H1 (cell line): ENCODE results near the gene MOGAT2. TPM values are rescaled to one million over a fixed set of nuclear protein-coding genes. Genes with fewer than 3 reads are reported as not detected.

Experiments
- CTCF ChIA-PET: fragments of 300-600 bp; sonication (Branson Sonifier 250); formaldehyde crosslinking; loops from one replicate; lab custom pipeline; 2021; ENCODE audit not compliant: partially characterized antibody; lab: Charles Lee
- POLR2A ChIA-PET: fragments of 300-600 bp; sonication (Branson Sonifier 250); formaldehyde crosslinking; loops from one replicate; lab custom pipeline; 2021; ENCODE audit warnings: inconsistent platforms; ENCODE audit not compliant: partially characterized antibody; lab: Charles Lee
- DNase-seq, 2 experiments: peaks; one replicate each; pipeline versions ENCODE4 v3.0.0 to v3.0.0-alpha.2; 2010 to 2022; ENCODE audit warnings: low spot score in 2 of 2, low read depth in 1 of 2, mixed read lengths in 1 of 2
- FAIRE-seq: peaks from 2 replicates; lab custom pipeline; 2011; peaks lifted over from hg19 to GRCh38; lab: Jason Lieb, UNC
- H2AFZ ChIP-seq: 2 replicates; pipeline ENCODE4 v1.8.1; 2012; ENCODE audit warnings: low read length, inconsistent platforms
- H2AK5ac ChIP-seq: 2 replicates; pipeline ENCODE4 v1.6.1; 2013; ENCODE audit warnings: low read depth, low read length
- H2BK120ac ChIP-seq: replicated peaks from 2 replicates; pipeline ENCODE3; 2013; ENCODE audit warnings: low read depth, low read length, inconsistent platforms
- H2BK12ac ChIP-seq: 2 replicates; pipeline ENCODE4 v1.6.1; 2013; ENCODE audit warnings: low read depth, low read length
- H2BK15ac ChIP-seq: 2 replicates; pipeline ENCODE4 v1.6.1; 2013; ENCODE audit warnings: low read length
- H2BK20ac ChIP-seq: 2 replicates; pipeline ENCODE4 v1.6.1; 2013; ENCODE audit warnings: low read length
- H2BK5ac ChIP-seq: 2 replicates; pipeline ENCODE4 v1.6.1; 2013; ENCODE audit warnings: low read depth, low read length
- H3K14ac ChIP-seq: 2 replicates; pipeline ENCODE4 v1.6.1; 2013; ENCODE audit warnings: inconsistent platforms; ENCODE audit not compliant: insufficient read length
- H3K18ac ChIP-seq: 2 replicates; pipeline ENCODE4 v1.6.1; 2013; ENCODE audit warnings: low read length; ENCODE audit errors: extremely low read depth
- H3K23ac ChIP-seq: 2 replicates; pipeline ENCODE4 v1.6.1; 2013; ENCODE audit warnings: inconsistent platforms; ENCODE audit not compliant: insufficient read length
- H3K23me2 ChIP-seq: 2 replicates; pipeline ENCODE4 v1.6.1; 2013; ENCODE audit warnings: low read depth, low read length
- H3K27ac ChIP-seq: 2 replicates; pipeline ENCODE4 v1.6.1; 2011; ENCODE audit warnings: low read depth, low read length, inconsistent platforms
- H3K27me3 ChIP-seq, 4 experiments: replicated peaks in 1 of 4; 1 replicate in 1 of 4; 2 replicates in 3 of 4; pipeline versions ENCODE4 v1.6.1 to v1.8.1; 2011 to 2013; ENCODE audit warnings: low read length in 3 of 4, mild to moderate bottlenecking in 3 of 4, inconsistent platforms in 2 of 4, mixed read lengths in 2 of 4, moderate library complexity in 1 of 4; ENCODE audit not compliant: control insufficient read depth in 3 of 4, insufficient read depth in 3 of 4; ENCODE audit errors: extremely low read depth in 1 of 4
- H3K36me3 ChIP-seq, 4 experiments: 2 replicates each; pipeline versions ENCODE4 v1.6.1 to v1.8.1; 2011 to 2013; ENCODE audit warnings: mild to moderate bottlenecking in 4 of 4, low read length in 3 of 4, moderate library complexity in 2 of 4, control low read depth in 1 of 4, inconsistent platforms in 1 of 4; ENCODE audit not compliant: insufficient read depth in 4 of 4, control insufficient read depth in 2 of 4
- H3K4ac ChIP-seq: replicated peaks from 2 replicates; pipeline ENCODE3; 2013; ENCODE audit warnings: low read length, low read depth, mixed read lengths, inconsistent platforms; ENCODE audit not compliant: insufficient read length
- H3K4me1 ChIP-seq, 4 experiments: replicated peaks in 1 of 4; 1 replicate in 1 of 4; 2 replicates in 3 of 4; pipeline versions ENCODE4 v1.6.1 to v1.8.1; 2011 to 2013; ENCODE audit warnings: low read length in 3 of 4, inconsistent platforms in 2 of 4, mixed read lengths in 1 of 4; ENCODE audit not compliant: insufficient read depth in 4 of 4, control insufficient read depth in 3 of 4
- H3K4me2 ChIP-seq, 2 experiments: 2 replicates each; pipeline versions ENCODE4 v1.6.1 to v1.8.1; 2011 to 2013; ENCODE audit warnings: low read depth in 2 of 2, low read length in 2 of 2, control low read depth in 1 of 2, inconsistent platforms in 1 of 2, mild to moderate bottlenecking in 1 of 2; ENCODE audit not compliant: insufficient read depth in 1 of 2
- H3K4me3 ChIP-seq, 4 experiments: fragments of 200-600, 300-600 bp in 1 of 4; sonication (generic), shearing (Covaris generic), sonication (Bioruptor Twin) in 1 of 4; 2 replicates each; pipeline versions ENCODE4 v1.5.1 to v1.8.1; 2011 to 2016; ENCODE audit warnings: low read length in 4 of 4, low read depth in 3 of 4, control low read depth in 2 of 4, inconsistent platforms in 2 of 4, mild to moderate bottlenecking in 2 of 4, mixed read lengths in 1 of 4, moderate library complexity in 1 of 4; ENCODE audit not compliant: insufficient read depth in 2 of 4; ENCODE audit errors: extremely low read depth in 1 of 4
- H3K56ac ChIP-seq: replicated peaks from 2 replicates; pipeline ENCODE3; 2013; ENCODE audit warnings: low read depth, mild to moderate bottlenecking, mixed read lengths, low read length, inconsistent platforms; ENCODE audit not compliant: insufficient read length
- H3K79me1 ChIP-seq: 2 replicates; pipeline ENCODE4 v1.6.1; 2013; ENCODE audit warnings: low read depth, low read length, control low read depth
- H3K79me2 ChIP-seq, 2 experiments: 2 replicates each; pipeline versions ENCODE4 v1.6.1 to v1.8.1; 2012 to 2013; ENCODE audit warnings: low read length in 2 of 2, mild to moderate bottlenecking in 2 of 2, inconsistent platforms in 1 of 2; ENCODE audit not compliant: insufficient read depth in 2 of 2, control insufficient read depth in 1 of 2
- H3K9ac ChIP-seq, 4 experiments: replicated peaks in 1 of 4; 1 replicate in 1 of 4; 2 replicates in 3 of 4; pipeline versions ENCODE4 v1.6.1 to v1.8.1; 2011 to 2013; ENCODE audit warnings: low read depth in 3 of 4, low read length in 3 of 4, control low read depth in 2 of 4, mild to moderate bottlenecking in 2 of 4, moderate library complexity in 2 of 4, inconsistent platforms in 1 of 4; ENCODE audit errors: extremely low read depth in 1 of 4
- H3K9me3 ChIP-seq, 2 experiments: 2 replicates each; pipeline versions ENCODE4 v1.6.1 to v1.8.1; 2012 to 2013; ENCODE audit warnings: mild to moderate bottlenecking in 2 of 2, moderate library complexity in 2 of 2, control low read depth in 1 of 2, inconsistent platforms in 1 of 2, low read depth in 1 of 2, low read length in 1 of 2, mixed read lengths in 1 of 2; ENCODE audit not compliant: insufficient read depth in 2 of 2
- H4K20me1 ChIP-seq, 2 experiments: replicated peaks in 1 of 2; 2 replicates each; pipeline versions ENCODE3 to v1.8.1; 2011 to 2013; ENCODE audit warnings: inconsistent platforms in 2 of 2, low read length in 2 of 2, mild to moderate bottlenecking in 1 of 2; ENCODE audit not compliant: insufficient read depth in 2 of 2, control insufficient read depth in 1 of 2
- H4K5ac ChIP-seq: 2 replicates; pipeline ENCODE4 v1.6.1; 2013; ENCODE audit warnings: low read length, low read depth, mixed read lengths, inconsistent platforms; ENCODE audit not compliant: insufficient read length
- H4K8ac ChIP-seq: 2 replicates; pipeline ENCODE4 v1.8.0; 2013; ENCODE audit warnings: mild to moderate bottlenecking, moderate library complexity, low read length, inconsistent platforms; ENCODE audit not compliant: insufficient read depth; ENCODE audit errors: extremely low read depth
- H4K91ac ChIP-seq: replicated peaks from 2 replicates; pipeline ENCODE3; 2013; ENCODE audit warnings: low read length, mixed read lengths, inconsistent platforms; ENCODE audit not compliant: insufficient read length
- CHD2 ChIP-seq: IDR thresholded peaks from 2 replicates; pipeline ENCODE4 v1.6.1; 2012; ENCODE audit warnings: low read length, improper control_type of control experiment
- EZH2 ChIP-seq: fragments of 200-600 bp; sonication (generic); IDR thresholded peaks from 2 replicates; pipeline ENCODE4 v1.7.1; 2012; ENCODE audit warnings: low read depth, mild to moderate bottlenecking, moderate library complexity, low read length, inconsistent platforms; ENCODE audit not compliant: severe bottlenecking
- NANOG ChIP-seq: IDR thresholded peaks from 2 replicates; pipeline ENCODE4 v1.6.1; 2011; ENCODE audit warnings: low read length, low read depth, mild to moderate bottlenecking, inconsistent platforms; ENCODE audit not compliant: insufficient read depth, poor library complexity, severe bottlenecking
- WGBS, 2 experiments: shearing (Covaris generic) in 1 of 2; methylation state at CpG; one replicate each; pipeline versions ENCODE4 v1.1.6 to v1.1.7; 2013 to 2015; ENCODE audit warnings: low lambda C conversion rate in 2 of 2, mixed read lengths in 2 of 2, inconsistent platforms in 1 of 2, low coverage in 1 of 2, missing lambda C conversion rate in 1 of 2; ENCODE audit not compliant: insufficient replicate concordance in 2 of 2, insufficient coverage in 1 of 2, insufficient read length in 1 of 2; ENCODE audit errors: extremely low coverage in 1 of 2, missing lambda C conversion rate in 1 of 2; 5-methylcytosine and 5-hydroxymethylcytosine counted together
- polyA plus RNA-seq, 7 experiments: library from polyadenylated mRNA; depleted of rRNA in 3 of 7; stranded (reverse) in 5 of 7; unstranded in 2 of 7; fragments of >200 nt in 5 of 7; fragments of 200-250 nt in 2 of 7; gene quantifications; 1 replicate in 5 of 7; 2 replicates in 1 of 7; 4 replicates in 1 of 7; pipeline versions ENCODE4 v1.2.1 to v1.2.3, GENCODE V29; 2011 to 2013; ENCODE audit warnings: missing spikeins in 2 of 7, mixed read lengths in 2 of 7
- total RNA-seq: library from RNA; stranded (reverse); fragmentation: NEBNext Ultra II Directional; extraction: Animal tissue kit (Norgen Biotek cat#: 25700); gene quantifications from 2 replicates; pipeline ENCODE4 v1.2.1, GENCODE V29; 2021

MOGAT2 gene
- total and polyA plus RNA-seq, 2 of the 8 experiments (the other 6 are each of a cell fraction or from before 2014, with no cell fraction given) = not detected

GRCh38 chr11:75779960-75780359, 62.3 kb downstream of the MOGAT2 start:
- WGBS, 2 experiments = 76% methylated on average over 2 of the region's 2 CpGs; no CpG with 5 or more reads in 1 of the 2 experiments
- Histone ChIP-seq H3K18ac (no peak overlapping the region), H4K20me1 (no peaks in the 10 kb centered on the region), H2BK5ac (no peak overlapping the region), H3K79me2 (no peaks in the 10 kb centered on the region), H3K79me1 (no peaks in the 10 kb centered on the region), H3K9ac (no peak overlapping the region), H3K4me2 (no peak overlapping the region), H4K8ac (no peak overlapping the region), H3K14ac (no peak overlapping the region), H3K9me3 (no peaks in the 10 kb centered on the region), H2AK5ac (no peak overlapping the region), H3K4ac (no peak overlapping the region), H3K27ac (no peak overlapping the region), H4K91ac (no peak overlapping the region), H2BK20ac (no peak overlapping the region), H2AFZ (no peak overlapping the region), H3K4me3 (no peak overlapping the region), H2BK15ac (no peak overlapping the region), H2BK120ac (no peak overlapping the region), H3K27me3 (no peaks in the 10 kb centered on the region), H3K56ac (no peak overlapping the region), H3K23me2 (no peaks in the 10 kb centered on the region), H3K36me3 (no peaks in the 10 kb centered on the region), H3K4me1 (peaks cover 0 to 6% (median 3%) of the 10 kb centered on the region in 4 experiments; a peak in 5 of 7 replicates), H2BK12ac (no peak overlapping the region), H4K5ac (no peak overlapping the region), H3K23ac (no peak overlapping the region)
- CTCF ChIA-PET = interaction anchor here (0.8 to 1.8 kb wide), 8 partner anchors 8 to 54 kb away, joined by 3 to 7 read pairs (median 4); no protein-coding TSS in a partner anchor
- TF ChIP-seq CHD2 = no peak
- no peak for TF ChIP-seq NANOG
- TF ChIP-seq EZH2 = no peak
- DNase-seq (no peak), FAIRE-seq (no peak)
- POLR2A ChIA-PET = interaction anchor here (1.1 kb wide), 1 partner anchor 208 kb away, joined by 3 read pairs; no protein-coding TSS in a partner anchor
